Nucleus accumbens (tissue), 56 donors: ENCODE data around the gene ALK.

Experiments
- DNase-seq, 56 donors: peaks; one replicate each; lab custom pipeline; 2025; lab: John Stamatoyannopoulos, UW

ALK gene

DNA sequence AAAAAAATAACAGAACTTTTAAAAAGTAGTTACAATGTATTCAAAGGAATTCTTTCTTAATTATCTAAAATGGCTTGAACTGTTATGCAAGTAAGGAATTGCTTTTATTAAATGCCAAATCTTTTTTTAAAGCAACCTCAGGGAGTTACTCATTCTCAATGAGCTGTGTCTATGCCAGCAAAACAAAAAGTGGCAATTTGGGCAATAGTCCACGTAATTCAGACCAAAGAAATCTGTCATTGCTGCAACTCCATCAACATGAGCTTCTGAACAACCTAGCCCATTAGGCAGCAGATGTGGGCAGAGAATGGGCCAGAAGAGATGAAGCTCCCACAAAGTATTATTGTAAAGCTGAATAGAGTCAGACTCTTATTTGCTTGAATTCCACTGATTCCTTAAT lies 118.4 kb downstream of the ALK start:
- peak in 2 of 56 donors; percentile 4 for DNase-seq

GRCh38 chr2:29799628-29800027 lies 121.8 kb downstream of the ALK start:
- DNase-seq: no peak

GRCh38 chr2:29797916-29798315 lies 123.5 kb downstream of the ALK start:
- DNase-seq: no peak

DNA sequence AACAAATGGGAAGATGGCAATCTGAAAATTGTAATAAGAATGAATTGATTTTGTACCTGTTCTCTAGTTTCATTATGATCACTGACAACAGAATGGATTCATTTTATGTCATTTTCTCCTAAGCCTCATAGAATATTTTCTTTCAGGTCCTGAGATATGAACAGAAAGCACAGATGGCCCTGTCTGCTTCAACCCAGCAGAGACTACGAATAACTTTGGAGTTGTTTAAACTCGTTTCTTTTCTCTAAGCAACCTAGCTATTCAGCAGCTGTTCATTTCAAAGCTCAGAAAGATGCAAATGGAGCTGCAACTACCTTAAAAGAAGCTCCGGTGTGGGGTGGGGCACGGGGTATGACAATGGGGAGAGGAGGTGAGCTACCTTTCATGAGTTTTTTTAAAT lies 124.9 kb downstream of the ALK start:
- no peak for DNase-seq

- no peak for DNase-seq
These were observed 131.4 kb downstream of the ALK start for GRCh38 chr2:29789911-29790485.

DNA sequence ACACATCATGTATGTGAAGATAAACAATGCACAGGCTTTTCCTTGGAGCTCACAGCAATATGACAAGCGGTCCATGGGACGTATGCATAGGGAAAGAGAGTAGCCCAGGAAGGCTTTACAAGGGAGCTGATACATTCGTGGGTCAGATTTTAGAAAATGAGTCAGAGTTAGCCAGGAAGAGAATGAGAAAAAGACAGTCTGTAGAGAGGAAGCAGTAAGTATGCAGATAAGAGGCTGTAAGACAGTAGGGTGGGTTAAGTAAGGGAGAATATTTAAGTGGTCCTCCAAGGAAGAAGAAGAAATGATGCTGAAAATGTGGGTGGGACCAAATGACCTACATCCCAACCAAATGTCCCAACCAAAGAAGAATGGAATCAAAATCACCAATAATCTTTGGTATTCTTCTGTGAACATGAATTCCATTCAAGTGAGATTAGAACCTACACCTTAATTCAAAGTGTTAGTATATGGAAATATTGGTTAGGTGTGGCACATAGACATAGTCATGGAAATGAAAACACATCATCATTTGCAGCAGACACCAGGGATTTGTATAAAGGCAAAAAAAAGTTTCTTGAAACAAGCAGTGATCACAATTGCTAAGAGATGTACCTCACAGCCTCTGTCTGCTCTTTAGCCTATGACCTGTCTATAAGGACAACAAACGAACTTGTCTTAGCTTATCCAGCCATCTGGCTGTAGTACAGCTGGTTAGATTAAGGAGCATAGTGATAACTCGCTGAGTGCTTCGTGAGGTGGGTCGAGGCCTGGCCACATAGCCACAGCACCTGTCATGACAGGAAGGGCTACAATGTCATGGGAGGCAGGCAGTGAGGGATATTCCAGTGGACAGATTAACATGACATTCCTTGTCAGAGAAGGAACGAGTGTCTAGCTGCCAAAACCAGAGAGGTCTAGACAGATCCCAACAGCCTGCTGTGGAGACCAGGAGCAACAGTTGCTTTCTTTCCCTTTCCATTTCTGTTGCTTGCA lies 133.6 kb downstream of the ALK start:
- DNase-seq: no peak

DNA sequence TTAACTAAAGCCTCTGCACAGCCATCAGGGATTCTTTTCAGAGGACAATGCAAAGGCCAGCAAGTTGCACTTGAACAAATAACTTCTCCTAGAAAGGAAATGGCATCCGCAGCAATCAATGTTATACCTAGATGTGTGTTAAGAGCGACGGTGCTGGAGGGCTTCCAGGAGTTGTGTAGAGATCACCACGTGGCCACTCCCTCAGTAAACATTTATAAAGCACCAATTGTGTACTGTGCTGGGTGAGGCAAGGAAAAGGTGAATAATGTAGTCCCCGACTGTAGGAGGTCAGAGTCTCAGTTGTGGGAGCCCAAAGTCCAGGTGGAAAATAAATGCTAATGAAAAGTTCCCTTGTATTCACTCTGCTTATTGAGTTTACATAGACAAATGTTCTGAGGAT lies 135.0 kb downstream of the ALK start:
- DNase-seq: no peak

DNA sequence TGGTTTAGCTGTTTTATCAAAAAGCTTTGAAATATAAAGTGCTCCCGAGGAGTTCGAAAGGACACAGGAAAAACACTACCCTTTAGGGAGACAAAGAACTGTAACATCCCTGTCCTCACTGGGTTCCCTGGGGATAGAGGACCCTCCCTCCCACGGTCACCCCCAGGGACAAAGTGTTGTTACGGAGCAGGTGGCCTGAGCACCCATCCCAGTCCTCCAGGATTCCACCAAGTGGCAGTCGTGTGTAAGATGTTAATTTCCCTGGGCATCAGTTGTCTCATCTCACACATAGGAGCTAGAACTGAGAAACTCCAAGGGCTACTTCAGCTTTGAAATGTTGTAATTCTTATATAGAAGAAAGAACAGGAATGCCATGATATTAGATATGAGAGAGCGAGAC lies 137.7 kb downstream of the ALK start:
- DNase-seq: no peak

DNA sequence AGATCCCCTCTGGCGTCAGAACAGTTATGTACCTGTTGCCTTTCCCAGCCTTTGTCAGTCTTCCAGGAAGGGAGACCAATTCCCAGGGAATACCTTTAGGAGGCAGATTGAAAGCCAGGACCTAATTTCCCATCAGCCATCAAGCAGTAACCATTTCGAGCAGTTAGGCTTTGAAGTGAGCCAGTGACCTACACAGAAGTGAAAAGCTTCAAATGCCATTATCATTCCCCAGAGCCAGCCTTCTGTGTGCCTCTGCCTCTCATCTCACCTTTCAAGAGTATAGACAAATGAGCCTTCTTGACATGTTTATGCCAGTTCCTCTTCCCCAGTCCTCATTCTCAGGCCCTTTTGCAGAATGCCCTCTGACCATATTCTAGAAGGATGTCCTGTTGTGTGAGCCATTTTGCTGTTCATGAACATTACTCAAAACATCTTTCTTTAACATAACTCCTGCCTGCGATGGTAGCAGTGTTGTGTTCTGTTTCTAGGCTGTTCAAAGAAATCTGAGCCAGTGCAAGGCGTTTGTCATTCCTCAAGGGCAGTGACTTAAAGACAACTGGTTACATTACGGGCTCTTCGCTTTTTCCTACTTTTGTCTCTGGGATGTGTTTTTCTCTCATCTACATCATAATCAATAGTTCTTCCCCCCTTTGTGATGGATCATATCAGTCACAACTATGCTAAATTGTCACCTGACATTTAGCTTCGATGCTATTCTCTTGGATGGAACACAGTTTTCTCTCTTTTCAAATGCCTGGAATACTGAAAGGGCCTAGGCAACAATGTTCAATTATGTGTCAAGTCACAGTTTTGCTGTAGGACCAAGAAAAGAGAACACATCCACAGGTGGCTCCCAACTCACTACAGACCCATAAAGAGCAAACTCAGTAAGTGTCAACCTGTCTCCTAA lies 138.6 kb downstream of the ALK start:
- no peak for DNase-seq

- DNase-seq: no peak
These were observed 139.3 kb downstream of the ALK start for GRCh38 chr2:29782087-29782486.

DNA sequence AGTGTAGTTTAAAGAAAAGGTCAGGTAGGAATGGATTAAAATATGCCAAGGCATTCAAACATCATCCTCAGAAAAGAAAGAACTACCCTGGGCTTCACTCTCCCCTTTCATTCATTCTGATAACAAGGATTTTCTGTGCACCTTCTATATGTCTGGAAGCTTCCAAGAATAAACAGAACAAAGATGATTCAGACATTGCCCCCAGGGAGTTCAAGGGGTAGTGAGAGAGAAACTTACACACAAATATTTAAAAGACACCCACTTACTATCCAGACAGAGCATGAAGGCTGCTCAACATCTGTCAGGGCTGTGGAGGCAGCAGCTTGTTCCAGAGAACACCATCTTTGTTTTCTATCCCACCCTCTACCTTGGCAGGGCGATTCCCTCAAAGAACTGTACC lies 140.5 kb downstream of the ALK start:
- no peak for DNase-seq

- DNase-seq: no peak
These were observed 144.2 kb downstream of the ALK start for GRCh38 chr2:29777161-29777560.

DNA sequence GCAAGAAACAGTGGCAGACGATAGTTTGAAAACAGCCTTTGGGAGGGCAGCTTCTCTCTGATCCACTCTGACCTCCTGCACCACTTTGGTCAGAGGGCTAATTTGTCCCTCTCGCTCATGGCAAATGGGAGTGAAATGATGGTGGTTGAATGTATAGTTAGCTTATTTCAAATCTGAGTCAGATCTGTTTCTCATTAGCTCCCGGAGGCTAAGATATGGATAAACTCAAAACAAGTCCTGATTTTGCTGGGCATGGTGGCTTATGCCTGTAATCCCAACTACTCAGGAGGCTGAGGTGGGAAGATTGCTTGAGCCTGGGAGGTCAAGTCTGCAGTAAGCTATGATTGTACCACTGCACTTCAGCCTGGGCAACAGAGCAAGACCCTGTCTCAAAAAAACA lies 145.0 kb downstream of the ALK start:
- DNase-seq: no peak

DNA sequence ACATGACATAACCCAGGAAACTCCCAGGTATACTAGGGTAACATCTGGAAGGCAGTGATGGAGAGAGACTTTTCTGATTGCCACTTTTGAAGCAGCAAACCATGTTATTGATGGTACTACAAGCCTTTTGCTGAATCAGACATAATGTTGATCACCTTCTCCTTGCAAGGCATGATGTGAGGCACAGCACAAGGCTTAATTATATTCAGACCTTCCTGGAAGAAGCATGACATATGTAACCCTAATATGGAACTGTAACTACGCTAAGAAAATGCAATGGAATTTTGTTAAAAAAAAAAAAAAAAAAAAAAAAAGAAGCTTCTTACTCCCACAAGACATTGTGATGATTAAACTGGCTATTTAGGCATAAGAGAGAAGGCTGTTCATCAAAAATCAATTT lies 145.4 kb downstream of the ALK start:
- DNase-seq: no peak

DNA sequence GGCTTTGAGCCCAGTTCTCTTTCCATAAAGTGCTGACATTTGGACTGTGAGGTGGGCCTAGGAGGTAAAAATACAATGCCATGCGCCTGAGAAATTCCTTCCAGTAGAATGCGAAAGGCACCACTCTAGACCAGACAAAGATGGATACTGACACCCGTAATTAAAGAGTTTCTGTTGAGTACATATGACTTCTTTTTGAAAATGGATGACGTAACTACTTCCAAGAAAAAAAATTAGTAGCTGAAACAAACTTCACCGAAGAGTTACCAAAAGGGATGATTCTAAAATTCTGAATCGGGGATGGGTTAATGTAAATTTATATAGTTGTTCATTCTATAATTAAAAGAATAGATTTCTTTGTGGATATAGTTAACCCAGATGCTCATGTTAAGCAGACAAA lies 146.8 kb downstream of the ALK start:
- DNase-seq: no peak

GRCh38 chr2:29770846-29771245 lies 150.5 kb downstream of the ALK start:
- DNase-seq: no peak

DNA sequence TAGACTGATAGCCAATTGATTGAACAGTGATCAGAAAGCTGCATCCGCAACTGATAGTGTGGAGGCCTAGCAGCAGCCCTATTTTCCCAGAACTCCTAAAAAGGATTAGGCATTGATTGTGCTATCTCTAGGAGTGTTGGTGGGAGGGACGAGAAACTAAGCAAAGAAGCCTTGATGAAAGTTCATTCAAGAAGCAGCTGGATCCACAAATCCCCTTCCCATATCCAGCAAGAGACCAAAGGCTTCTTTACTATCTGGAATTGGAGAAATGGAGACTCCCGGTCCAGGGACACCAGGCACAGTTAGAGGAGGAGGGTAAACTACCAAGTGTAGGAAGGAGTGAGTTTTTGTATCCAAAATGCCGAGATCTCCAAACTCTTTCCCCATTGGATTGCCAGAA lies 151.5 kb downstream of the ALK start:
- no peak for DNase-seq

GRCh38 chr2:29767606-29768335 lies 153.6 kb downstream of the ALK start:
- DNase-seq: no peak

DNA sequence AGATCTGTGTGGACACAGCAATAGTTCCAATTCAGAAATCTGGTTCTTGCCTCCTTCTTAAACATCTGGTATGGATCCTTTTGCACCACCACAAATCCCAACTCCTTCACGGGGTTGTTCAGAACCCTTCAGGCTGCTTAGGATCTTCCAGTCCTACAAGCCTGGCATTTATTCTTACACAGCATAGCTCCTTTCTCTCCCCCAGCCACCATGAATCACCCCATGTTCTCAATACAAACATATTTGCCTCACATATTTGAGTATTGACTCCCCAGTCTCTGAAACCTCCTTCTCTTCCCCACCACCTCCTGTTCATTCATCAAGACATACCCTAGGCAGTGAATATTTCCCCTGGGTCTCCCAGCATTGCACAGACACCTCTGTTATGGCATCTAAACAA lies 155.2 kb downstream of the ALK start:
- DNase-seq: no peak

DNA sequence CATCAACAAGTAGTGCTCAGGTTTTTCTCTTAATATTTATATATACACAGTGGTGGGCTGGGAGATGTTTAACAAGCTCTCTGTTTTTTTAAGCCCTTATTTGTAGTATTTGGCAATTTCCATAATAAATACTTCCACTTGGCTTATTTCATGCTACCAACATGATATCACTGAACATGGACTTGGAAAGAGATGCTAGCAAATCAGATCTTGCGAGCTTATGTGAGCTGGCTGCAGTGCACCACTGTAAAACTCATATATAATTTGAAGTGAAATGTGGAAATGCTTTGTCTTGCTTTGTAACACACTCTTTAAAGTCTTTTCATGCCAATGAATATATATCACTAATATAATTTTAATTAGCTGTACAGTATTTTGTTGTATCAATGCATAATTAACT lies 155.7 kb downstream of the ALK start:
- no peak for DNase-seq
